Thyroid gland (tissue), 4 donors: ENCODE measurements around the gene TMEM273.

Experiments
- POLR2A ChIP-seq, 2 donors: fragments of 450-650 bp; IDR thresholded peaks; one replicate each; pipeline ENCODE4 v1.6.1; 2017; ENCODE audit warnings: antibody characterized with exemption in 2 of 2, mild to moderate bottlenecking in 2 of 2, moderate library complexity in 1 of 2
- TF ChIP-seq, protein P1 (sequence below), 6 experiments: fragments of 200-600 bp in 3 of 6; fragments of 450-650 bp in 3 of 6; sonication (generic) in 3 of 6; IDR thresholded peaks; one replicate each; pipeline ENCODE4 v1.5.1; 2016 to 2019; ENCODE audit warnings: antibody characterized with exemption in 6 of 6, mild to moderate bottlenecking in 2 of 6, inconsistent platforms in 1 of 6, moderate library complexity in 1 of 6

DNA sequence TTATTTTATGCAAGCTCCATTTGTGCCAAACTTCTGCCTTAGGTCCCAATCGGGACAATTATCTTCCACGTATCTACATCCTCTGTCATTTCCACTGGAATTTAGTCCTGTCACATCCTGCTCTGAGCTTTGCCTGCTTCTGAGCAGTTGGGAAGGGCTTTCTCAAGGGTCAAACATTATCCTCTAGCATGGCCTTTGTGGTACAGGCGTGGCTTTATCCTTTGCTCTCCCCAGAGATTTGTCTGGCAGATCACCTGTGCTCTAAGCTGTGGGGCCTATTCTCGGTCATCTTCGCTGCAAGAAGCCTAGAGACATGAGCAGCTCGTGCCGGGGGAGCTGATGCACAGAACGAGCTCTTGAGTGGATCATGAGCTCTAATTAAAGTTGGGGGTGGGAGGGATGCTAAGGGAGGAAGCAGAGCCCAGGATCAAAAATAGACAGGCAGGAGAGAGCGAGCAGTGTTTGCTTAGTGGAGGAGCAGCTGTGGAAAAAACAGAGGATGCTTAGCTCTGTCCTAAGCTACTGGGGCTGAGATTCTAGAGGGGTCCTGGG lies 19.8 kb upstream of the TMEM273 start:
- TF ChIP-seq, protein P1, sequence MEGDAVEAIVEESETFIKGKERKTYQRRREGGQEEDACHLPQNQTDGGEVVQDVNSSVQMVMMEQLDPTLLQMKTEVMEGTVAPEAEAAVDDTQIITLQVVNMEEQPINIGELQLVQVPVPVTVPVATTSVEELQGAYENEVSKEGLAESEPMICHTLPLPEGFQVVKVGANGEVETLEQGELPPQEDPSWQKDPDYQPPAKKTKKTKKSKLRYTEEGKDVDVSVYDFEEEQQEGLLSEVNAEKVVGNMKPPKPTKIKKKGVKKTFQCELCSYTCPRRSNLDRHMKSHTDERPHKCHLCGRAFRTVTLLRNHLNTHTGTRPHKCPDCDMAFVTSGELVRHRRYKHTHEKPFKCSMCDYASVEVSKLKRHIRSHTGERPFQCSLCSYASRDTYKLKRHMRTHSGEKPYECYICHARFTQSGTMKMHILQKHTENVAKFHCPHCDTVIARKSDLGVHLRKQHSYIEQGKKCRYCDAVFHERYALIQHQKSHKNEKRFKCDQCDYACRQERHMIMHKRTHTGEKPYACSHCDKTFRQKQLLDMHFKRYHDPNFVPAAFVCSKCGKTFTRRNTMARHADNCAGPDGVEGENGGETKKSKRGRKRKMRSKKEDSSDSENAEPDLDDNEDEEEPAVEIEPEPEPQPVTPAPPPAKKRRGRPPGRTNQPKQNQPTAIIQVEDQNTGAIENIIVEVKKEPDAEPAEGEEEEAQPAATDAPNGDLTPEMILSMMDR (IDR thresholded peaks at IDR 0.05), result no peak
- no peak for TF ChIP-seq POLR2A (IDR thresholded peaks at IDR 0.05)
